Stimulated activated CD8-positive, alpha-beta memory T cell treated with anti-CD3 and anti-CD28 coated beads, Interleukin-15, amount 100 ng/mL, for 24 hours (primary cell): Measurements from ENCODE around the gene ROR2.

Experiments
- DNase-seq: peaks from one replicate; pipeline ENCODE4 v3.0.0-alpha.2; 2020; ENCODE audit warnings: low read depth

Gene ROR2

GRCh38 chr9:91900055-91900796, 49.8 kb downstream of the ROR2 start:
- DNase-seq: no peak

- no peak for DNase-seq
Observed at GRCh38 chr9:91899594-91899993, 50.4 kb downstream of the ROR2 start.

GRCh38 chr9:91899219-91899563, 50.8 kb downstream of the ROR2 start:
- no peak for DNase-seq

- DNase-seq: no peak
Observed at GRCh38 chr9:91898451-91899218, 51.4 kb downstream of the ROR2 start.

GRCh38 chr9:91897201-91897600, 52.8 kb downstream of the ROR2 start:
- DNase-seq: no peak

GRCh38 chr9:91896513-91897121, 53.4 kb downstream of the ROR2 start:
- no peak for DNase-seq

- no peak for DNase-seq
Observed at GRCh38 chr9:91896097-91896496, 53.9 kb downstream of the ROR2 start.

- no peak for DNase-seq
Observed at GRCh38 chr9:91894536-91894935, 55.5 kb downstream of the ROR2 start.

- DNase-seq: no peak
Observed at GRCh38 chr9:91894023-91894422, 56.0 kb downstream of the ROR2 start.

- DNase-seq: no peak
Observed at GRCh38 chr9:91891915-91892314, 58.1 kb downstream of the ROR2 start.

GRCh38 chr9:91890662-91891061, 59.4 kb downstream of the ROR2 start:
- no peak for DNase-seq

- no peak for DNase-seq
Observed at GRCh38 chr9:91889161-91889911, 60.7 kb downstream of the ROR2 start.

- no peak for DNase-seq
Observed at GRCh38 chr9:91886414-91887076, 63.5 kb downstream of the ROR2 start.

- no peak for DNase-seq
Observed at GRCh38 chr9:91885746-91886413, 64.1 kb downstream of the ROR2 start.

GRCh38 chr9:91884696-91885687, 65.0 kb downstream of the ROR2 start:
- no peak for DNase-seq

GRCh38 chr9:91884153-91884552, 65.9 kb downstream of the ROR2 start:
- DNase-seq: no peak

- DNase-seq: no peak
Observed at GRCh38 chr9:91883503-91883902, 66.5 kb downstream of the ROR2 start.

- DNase-seq: no peak
Observed at GRCh38 chr9:91882627-91883026, 67.4 kb downstream of the ROR2 start.

- no peak for DNase-seq
Observed at GRCh38 chr9:91880378-91880972, 69.6 kb downstream of the ROR2 start.

- DNase-seq: no peak
Observed at GRCh38 chr9:91879231-91879630, 70.8 kb downstream of the ROR2 start.
